Endometrium (tissue), 2 donors: ENCODE results near the gene GRIK4.

ENCODE experiments used
- FAIRE-seq: peaks from 2 replicates; lab custom pipeline; 2012; peaks lifted over from hg19 to GRCh38; lab: Jason Lieb, UNC
- donor health status: control.
- donor health status: control.

Gene GRIK4

GRCh38 chr11:120707663-120708062 is 196.1 kb downstream of the GRIK4 start:
- no peak for FAIRE-seq

GRCh38 chr11:120708511-120709183 is 197.1 kb downstream of the GRIK4 start:
- FAIRE-seq = no peak

- no peak for FAIRE-seq
These were observed 198.3 kb downstream of the GRIK4 start for GRCh38 chr11:120709808-120710207.

- no peak for FAIRE-seq
These were observed 199.0 kb downstream of the GRIK4 start for GRCh38 chr11:120710354-120711131.

- no peak for FAIRE-seq
These were observed 200.5 kb downstream of the GRIK4 start for GRCh38 chr11:120712014-120712413.

- FAIRE-seq = no peak
These were observed 201.3 kb downstream of the GRIK4 start for GRCh38 chr11:120712881-120713280.

- no peak for FAIRE-seq
These were observed 201.7 kb downstream of the GRIK4 start for GRCh38 chr11:120713296-120713695.

GRCh38 chr11:120714438-120714837 is 202.9 kb downstream of the GRIK4 start:
- FAIRE-seq = no peak

GRCh38 chr11:120715239-120715638 is 203.7 kb downstream of the GRIK4 start:
- no peak for FAIRE-seq

GRCh38 chr11:120717042-120717441 is 205.5 kb downstream of the GRIK4 start:
- FAIRE-seq = no peak

GRCh38 chr11:120717623-120718022 is 206.1 kb downstream of the GRIK4 start:
- no peak for FAIRE-seq

GRCh38 chr11:120718171-120718570 is 206.6 kb downstream of the GRIK4 start:
- no peak for FAIRE-seq

GRCh38 chr11:120719348-120719747 is 207.8 kb downstream of the GRIK4 start:
- FAIRE-seq = no peak

- FAIRE-seq = no peak
These were observed 209.2 kb downstream of the GRIK4 start for GRCh38 chr11:120720760-120721159.

GRCh38 chr11:120722524-120722923 is 211.0 kb downstream of the GRIK4 start:
- FAIRE-seq = no peak

- no peak for FAIRE-seq
These were observed 212.2 kb downstream of the GRIK4 start for GRCh38 chr11:120723751-120724150.

GRCh38 chr11:120727752-120728151 is 216.2 kb downstream of the GRIK4 start:
- FAIRE-seq = no peak

GRCh38 chr11:120735035-120735434 is 223.5 kb downstream of the GRIK4 start:
- no peak for FAIRE-seq

- FAIRE-seq = no peak
These were observed 227.0 kb downstream of the GRIK4 start for GRCh38 chr11:120738516-120739046.

GRCh38 chr11:120739780-120740179 is 228.2 kb downstream of the GRIK4 start:
- FAIRE-seq = no peak

GRCh38 chr11:120740380-120740779 is 228.8 kb downstream of the GRIK4 start:
- no peak for FAIRE-seq

GRCh38 chr11:120744016-120744994 is 232.8 kb downstream of the GRIK4 start:
- no peak for FAIRE-seq
